Body of pancreas (tissue), 4 donors: ENCODE data around the gene PITRM1.

Experiments
- POLR2A ChIP-seq, 3 donors: fragments of 450-650 bp; IDR thresholded peaks; one replicate each; pipeline ENCODE4 v1.6.1; 2016; ENCODE audit warnings: antibody characterized with exemption in 3 of 3, mild to moderate bottlenecking in 2 of 3
- TF ChIP-seq, protein P1 (sequence below), 7 experiments: fragments of 450-650 bp in 4 of 7; fragments of 200-600 bp in 3 of 7; sonication (generic) in 3 of 7; IDR thresholded peaks; one replicate each; pipeline ENCODE4 v1.5.1; 2016 to 2019; ENCODE audit warnings: antibody characterized with exemption in 7 of 7

DNA sequence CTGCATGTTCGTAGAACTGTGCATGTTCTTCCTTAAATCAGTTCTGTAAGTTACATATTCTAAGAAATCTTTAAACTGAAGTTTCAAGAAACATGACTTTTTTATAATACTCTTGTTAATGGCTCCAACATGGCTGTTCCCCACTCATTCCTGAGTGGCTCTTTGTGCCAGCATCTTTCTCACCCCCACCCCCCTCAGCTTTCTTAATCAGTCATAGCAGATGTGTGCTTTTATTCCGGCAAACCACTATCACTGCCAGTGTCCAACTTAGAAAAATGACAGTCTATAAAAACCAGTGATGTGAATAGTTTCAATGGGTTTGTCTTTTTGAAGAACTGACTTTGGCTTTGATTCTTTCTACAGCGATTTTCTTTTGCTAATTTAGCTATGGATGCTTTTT is 37.6 kb downstream of the PITRM1 start:
- TF ChIP-seq, protein P1, sequence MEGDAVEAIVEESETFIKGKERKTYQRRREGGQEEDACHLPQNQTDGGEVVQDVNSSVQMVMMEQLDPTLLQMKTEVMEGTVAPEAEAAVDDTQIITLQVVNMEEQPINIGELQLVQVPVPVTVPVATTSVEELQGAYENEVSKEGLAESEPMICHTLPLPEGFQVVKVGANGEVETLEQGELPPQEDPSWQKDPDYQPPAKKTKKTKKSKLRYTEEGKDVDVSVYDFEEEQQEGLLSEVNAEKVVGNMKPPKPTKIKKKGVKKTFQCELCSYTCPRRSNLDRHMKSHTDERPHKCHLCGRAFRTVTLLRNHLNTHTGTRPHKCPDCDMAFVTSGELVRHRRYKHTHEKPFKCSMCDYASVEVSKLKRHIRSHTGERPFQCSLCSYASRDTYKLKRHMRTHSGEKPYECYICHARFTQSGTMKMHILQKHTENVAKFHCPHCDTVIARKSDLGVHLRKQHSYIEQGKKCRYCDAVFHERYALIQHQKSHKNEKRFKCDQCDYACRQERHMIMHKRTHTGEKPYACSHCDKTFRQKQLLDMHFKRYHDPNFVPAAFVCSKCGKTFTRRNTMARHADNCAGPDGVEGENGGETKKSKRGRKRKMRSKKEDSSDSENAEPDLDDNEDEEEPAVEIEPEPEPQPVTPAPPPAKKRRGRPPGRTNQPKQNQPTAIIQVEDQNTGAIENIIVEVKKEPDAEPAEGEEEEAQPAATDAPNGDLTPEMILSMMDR (IDR thresholded peaks at IDR 0.05), result no peak
- no peak for TF ChIP-seq POLR2A (IDR thresholded peaks at IDR 0.05)
